GM19438 (cell line): ENCODE data around the gene GATB.

ENCODE experiments used
- ATAC-seq: cut with Tn5 transposase; IDR thresholded peaks from one replicate; pipeline ENCODE4 v1.9.1; 2021; ENCODE audit warnings: low read depth; ENCODE audit not compliant: unreplicated experiment

Gene GATB

DNA sequence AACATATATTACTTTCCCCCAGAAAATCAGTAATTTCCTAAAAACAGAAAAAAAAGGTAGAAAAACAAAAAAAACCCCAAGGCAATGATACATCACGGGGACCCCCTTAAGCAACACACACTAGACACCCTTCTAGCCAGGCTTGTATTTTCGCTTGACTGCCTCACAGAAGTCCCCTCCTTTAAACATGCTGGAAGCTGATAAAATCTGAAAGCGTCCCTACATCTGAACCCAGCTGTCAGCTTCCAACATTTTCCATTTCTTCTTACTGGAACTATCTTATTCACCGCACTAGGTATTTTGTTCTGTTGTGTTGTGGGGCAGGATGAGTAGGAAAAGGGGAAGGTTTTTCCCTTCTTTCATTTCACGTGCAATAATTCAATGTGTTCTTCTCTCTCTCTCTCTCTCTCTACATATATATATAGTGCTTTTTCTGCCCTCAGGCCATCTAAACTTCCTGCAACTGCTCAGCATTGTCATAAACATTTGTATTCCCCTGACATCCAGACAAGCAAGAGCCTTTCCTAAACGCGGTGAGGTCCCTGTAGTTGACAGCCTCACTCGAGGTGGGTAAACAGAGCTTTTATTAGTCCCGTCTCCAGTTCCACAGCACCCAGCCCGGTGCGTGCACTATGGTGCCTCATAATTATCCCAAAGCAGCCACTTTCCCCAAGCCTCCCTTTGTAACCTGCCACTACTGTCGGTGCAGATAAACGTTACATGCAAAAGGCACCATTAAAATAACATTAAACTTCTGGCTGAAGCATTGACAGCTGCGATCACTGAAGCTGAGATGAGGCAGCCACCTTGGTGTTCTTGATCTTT, 82.5 kb downstream of the GATB start:
- ATAC-seq, result no peak

DNA sequence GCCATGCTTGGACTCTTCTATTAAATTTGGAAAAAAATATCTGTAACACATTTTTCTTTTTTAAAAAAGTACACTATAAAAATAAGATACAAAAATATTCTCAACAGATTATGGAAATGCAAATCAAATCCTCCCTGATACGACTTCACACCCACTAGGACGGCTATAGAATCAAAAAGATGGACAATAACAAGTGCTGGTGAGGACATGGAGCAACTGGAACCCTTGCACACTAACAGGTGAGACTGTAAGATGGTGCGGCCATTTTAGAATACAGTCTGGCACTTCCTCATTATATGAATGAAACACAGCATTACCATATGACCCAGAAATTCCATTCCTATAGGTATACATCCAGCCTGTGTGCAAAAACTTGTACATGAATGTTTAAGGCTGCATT, 83.6 kb downstream of the GATB start:
- ATAC-seq, result no peak

DNA sequence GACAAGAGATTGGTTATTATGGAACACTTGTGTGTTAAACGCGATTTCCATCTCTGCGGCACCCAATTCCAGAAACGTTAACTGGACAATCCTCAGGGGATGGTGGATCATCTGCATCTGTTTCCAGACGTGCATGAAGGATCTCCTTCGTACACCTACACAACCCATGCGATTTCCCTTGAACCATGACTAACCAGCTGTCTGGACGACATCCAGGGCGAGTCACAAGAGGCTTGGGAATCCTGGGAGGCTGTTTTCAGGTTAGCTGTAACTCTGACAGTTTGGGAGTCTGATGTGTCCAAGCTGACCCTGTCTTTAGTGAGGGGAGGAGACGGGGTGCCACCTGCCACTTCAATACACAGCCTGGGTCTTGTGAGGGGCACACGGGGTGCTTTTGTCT, 84.5 kb downstream of the GATB start:
- no peak for ATAC-seq

DNA sequence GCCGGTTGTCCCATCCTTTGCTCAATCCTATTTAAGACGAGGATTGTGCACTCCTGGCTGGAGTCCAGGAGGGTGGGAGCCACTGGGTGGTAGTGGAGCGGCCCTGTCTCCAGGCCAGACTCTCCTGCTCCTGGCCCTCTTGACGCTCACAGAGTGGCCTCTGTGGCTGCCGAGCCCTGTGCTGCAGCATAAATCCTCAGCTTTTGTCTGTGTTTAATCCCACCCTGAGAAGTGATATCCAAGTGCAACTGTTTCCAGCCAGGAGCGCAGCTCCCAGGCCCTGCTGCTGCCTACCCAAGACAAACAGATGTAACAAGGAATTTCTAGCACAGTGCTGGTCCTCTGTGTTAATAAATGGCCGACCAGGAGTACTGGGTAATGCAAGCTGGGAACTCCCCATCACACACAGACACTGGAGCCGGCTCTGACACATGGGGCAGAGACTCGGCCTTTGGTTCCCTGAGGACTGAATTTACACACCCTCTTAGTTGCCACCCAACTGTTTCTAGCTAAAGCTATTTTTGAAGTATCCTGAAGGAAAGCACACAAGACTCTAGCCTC, 85.3 kb downstream of the GATB start:
- ATAC-seq, result no peak

DNA sequence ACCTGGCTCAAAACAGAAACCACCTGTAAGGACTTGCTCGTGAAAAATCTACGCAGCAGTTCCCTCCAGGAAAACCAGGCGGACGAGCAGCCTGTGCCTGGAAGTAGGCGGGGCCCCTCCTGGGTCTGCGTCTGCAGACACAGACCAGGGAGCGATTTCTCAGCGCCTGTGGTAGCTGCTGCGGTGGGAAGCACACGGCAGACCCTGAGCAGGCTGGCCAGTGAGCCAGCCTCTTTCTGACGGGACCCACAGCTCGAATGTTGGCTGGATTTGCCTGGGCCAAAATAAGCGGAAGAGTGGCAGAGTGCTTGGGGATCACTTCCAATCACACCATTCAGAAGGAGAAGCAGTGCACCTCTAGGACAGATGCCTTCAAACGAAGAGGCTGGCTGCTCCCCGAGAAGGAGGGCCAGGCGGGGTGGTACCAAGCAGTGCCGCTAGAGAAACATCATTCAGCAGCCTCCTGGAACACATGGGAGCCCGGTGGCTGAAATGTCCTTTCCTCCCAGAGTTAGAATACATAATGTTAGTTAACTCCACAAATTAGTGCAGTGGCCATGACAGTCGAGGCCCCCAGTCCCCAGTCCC, 85.9 kb downstream of the GATB start:
- no peak for ATAC-seq

DNA sequence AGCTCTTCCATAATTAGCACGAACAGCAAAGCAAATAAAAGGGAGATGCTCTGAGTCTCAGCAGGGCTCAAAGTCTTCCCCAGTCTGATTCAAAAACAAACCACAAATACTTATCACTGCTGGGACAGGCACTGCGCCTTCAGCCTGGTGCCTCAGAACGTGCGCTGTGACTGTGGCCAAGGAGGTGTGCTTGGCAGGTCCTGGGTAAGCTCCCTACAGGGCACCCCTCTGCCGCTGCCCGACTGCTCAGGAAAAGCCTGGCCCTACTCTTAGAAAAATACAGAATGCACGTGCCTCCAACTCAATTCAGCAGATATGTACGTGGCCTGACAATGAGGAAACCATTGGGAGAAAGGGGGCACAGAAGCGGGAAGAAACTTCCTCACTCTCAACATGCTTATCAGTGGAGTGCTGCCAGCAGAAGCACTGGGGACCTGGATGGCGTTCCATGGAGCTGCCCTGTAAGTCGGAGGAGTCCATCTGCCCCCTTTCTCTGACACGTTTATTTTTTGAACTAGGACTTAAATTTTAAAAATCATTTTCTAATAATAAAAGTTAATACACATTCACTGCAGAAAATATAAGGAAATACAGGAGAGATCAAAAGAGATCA, 86.8 kb downstream of the GATB start:
- ATAC-seq, result no peak

DNA sequence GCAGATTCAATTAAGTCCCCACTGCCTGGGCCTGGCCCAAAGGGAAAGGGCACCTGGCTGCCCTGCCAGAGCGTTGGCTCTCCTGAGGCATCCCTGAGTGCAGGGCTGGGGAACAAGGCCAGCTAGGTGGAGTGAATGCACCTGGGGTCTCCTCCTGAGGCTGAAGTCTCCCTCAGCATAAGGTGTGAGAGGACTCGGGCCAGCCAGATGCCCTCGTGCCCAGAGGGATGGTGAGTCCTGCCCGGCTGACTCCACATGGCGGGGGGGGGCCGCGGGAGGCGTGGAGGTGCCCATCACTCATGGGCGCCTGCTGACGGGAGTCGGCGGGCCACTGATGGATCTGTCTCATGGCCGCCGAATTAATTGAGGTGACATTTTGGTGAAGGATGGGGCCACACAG, 87.8 kb downstream of the GATB start:
- ATAC-seq, result no peak

DNA sequence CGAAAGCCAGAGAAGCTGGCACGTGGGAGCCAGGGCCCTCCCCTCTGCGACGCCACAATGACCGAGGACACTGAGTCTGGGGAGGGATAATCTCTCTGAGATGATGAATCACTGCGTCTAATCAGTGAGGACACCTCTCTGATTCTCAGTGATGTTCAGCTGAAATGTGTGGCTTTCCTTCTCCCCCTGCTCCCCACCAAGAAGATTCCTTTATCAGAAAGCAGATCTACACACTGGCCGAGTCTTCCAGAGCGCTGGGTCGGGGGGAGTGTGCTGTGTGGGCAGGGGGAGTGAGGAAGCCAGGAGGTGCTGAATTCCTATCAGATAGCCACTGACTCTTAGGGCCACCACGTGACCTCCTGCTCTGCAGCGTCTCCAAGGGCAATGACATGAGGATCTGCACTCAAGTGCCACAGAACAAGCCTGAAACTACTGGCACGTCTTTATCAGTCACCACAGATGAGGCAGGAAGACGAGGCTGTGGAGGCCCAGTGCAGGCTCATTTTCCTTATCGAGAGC, 89.2 kb downstream of the GATB start:
- ATAC-seq, result no peak

DNA sequence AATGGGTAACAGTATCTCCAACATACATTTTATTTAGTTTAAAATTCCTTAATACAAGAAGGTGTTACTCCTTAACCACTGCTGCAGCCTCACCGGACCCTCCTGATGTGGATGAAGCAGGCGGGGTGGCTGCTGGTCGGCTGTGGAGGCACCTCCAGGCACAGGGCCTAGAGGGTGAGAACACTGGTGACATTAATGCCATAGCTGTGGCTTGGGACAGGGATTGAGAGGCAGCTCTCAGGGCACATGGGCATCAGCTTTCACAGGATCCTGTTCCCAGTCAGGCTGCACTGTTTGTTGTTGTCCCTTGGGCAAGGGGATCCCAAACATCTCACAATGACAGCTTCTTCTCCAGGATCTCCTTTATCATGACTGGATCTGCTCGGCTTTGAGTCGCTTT, 90.0 kb downstream of the GATB start:
- ATAC-seq, result no peak

DNA sequence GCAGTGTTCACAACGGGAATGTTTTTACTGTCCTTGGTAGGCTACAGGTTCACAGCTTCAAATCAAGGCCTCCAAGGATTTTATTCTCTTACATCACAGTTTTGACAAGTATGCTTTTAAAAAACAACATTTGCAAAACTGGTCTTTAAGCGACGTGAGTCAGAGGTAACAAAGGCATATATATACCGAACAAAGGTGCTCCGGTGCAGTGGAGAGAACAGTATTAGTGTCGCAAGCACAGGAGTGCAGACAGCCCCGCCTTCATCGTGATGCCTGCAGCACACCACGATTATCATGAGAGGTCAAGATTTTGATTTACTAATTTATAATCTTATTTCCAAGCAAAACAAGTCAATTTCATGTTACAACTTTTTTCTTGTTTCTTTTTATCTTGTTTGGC, 90.8 kb downstream of the GATB start:
- no peak for ATAC-seq

DNA sequence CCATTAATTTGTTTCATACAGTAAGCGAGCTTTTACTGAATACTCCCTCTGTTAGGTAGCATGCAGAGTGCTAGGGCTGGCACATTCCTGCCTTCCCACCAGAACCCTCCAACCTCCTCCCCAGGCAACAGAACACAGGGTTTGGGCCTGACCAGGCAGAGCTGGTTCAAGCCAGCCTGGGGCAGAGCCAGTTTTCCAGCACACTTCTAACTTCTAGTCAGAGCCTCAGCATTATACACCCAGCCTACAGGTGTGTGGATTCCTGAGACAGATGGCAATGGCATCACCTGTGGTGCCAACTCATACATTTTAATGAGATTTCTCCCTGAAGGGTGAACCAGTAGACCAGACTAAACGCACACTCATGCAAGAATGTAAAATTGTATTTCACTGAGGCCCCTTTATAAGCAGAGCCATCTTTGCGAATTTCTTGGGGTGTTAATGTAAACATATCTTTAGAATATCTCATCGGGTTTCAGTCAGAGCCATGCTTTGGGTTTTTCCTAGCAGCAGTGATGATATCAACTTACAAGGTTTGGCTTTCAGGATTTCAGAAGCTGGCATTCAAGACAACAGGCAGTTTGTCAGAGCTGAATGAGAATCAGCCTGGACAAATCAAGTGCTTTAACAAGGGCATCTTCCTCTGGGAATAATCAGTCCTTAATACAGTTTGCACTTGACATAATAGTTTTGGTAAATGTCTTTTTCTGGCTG, 92.0 kb downstream of the GATB start:
- ATAC-seq, result no peak

DNA sequence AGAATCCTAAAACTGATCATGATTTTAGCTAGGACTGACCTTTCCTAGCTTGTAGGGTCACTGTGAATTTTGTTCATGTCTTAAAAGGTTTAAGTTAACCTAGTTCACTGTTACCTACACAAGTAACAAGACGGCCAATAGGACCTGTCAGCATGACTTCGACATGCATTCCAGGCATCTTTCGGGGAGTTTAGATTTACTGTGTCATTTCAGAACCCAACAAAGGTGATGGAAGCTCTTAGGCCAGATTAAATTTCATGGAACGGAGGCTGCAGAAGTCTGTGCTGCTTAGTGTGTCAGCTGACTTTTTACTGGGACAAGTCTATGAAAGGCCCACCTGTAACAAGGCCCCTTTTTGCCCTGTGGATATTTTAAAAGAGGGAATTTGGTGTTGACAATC, 93.1 kb downstream of the GATB start:
- no peak for ATAC-seq

DNA sequence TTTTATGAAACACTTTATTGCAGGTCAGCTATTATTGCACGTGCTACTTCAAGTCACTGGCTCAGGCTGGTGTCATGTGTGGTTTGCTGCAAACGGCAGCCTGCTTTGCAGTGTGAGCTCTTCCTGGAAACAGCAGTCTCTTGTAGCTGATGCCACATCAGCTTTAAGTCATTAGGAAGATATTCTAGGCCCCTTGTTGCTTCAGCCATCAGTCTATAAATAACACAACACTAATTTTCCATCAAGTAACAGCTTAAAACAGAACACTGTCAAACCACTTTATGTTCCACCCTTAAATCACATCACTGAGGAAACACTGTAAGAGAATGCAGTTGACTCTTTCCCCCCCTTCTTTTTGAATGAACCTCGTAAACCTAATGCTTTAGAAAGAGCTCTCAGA, 93.8 kb downstream of the GATB start:
- no peak for ATAC-seq

DNA sequence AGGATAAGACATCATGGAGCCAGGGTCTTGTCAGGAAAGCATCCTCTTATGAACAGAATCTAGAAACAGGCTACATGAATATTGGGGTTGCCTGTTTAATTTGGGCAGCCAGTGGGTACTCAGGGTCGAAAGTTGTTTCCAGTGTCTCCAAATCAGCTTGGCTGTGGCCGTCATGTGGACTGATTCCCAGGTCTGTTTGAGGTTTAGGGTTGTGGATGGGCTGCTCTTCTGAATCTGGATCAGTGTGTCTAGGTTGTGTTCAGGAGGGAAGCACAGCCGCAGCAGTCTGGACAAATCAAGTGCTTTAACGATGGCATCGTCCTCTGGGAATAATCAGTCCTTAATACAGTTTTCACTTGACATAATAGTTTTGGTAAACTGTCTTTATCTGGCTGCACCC, 94.3 kb downstream of the GATB start:
- ATAC-seq, result no peak

DNA sequence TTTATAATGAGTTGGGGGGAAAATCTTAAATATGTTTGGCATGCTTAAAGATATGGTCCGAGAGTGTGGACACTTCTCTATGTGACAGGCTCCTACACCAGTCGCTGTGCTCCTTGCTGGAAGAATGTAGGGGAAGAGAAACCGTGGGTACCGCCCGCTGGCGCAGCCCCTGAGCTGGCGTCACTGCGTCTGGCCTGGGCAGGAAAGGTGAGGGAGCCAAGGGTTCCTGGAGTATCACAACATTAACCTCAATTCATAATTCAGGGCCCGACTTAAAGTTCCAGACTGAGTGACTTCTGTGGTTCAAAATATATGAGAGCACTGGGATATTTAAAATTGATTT, 95.1 kb downstream of the GATB start:
- no peak for ATAC-seq

DNA sequence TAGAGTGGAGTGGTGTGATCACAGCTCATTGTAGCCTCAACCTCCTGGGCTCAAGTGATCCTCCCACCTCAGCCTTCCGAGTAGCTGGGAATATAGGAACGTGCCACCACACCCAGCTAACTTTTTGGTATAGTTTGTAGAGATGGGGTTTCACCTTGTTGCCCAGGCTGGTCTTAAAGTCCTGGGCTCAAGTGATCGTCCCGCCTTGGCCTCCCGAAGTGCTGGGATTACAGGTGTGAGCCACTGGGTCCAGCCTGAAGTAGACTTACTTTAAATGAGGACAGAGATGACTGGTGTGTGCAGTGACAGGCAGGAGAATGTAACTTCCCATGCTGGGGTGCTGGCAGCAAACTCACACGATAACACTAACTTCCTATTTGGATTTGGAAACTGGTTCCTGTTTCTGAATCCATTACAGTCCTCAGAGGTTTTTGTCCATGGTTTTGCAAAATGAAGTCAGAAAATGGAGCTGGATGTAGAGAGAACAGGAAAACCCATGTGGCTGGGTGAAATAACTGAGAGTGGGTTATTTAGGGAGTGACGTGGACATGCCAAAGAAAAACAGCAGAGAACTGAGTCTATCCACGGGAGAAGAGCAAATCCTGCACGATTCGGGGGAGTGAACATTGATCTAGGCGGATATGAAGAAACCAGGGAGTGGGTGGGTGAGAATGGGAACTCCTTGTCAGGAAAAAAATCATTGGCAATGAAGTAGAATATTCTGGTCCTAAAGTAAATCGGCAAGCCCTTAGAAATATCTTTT, 95.6 kb downstream of the GATB start:
- ATAC-seq, result no peak

DNA sequence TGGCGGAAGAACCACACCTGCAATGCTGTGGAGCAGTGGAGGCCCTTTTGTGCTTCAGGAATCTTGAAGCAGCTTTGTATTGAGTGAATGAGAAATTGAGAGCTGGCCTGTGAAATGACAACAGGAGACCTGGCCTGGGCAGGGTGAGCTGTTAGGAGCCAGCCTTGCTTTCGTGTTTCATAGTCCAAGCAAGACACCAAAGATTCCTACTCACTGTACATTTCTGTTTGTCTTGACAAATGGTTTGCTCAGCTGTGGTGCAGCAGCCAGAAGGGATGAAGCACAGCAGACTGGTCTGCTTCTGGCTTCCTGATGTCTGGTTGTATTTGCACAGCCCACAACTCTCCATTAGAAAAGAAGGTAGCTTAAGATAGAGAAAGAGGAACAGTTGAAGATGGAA, 96.5 kb downstream of the GATB start:
- no peak for ATAC-seq

DNA sequence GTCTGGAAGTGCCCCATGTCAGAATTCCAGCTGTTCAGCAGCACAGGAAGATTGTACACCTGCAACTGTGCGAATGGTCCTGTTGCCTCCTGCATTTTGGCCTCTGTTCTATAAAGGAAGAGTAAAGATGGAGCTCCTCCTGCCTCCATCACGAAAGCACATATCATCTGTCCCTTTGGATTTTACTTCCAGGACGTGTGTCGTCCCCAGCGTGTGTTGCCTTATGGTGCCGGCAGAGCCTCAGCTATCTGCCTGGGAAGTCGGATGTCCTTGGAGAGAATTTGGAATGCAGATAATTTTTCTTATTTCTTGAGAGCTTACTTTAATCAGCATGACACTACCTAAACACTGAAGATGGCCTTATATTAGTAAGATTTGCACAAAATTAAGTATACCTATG, 97.7 kb downstream of the GATB start:
- no peak for ATAC-seq

DNA sequence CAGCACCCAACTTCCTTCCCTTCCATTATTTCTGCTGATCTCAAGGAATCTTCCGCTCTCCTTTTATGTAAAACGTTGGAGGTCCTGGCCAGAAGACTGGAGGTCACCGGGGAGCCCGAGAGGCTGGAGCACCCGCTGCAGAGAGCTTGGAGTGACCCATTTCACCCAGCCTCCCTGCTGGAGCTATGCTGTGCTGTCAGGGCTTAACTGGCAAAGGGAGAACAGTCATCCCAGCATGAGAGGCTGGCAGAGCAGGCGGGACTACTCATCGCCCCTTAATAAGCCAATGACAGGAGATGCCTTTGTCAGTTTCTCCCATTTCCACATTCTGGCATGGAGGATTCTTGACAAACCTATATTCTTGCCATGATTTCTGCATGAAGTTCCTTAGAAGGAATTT, 98.9 kb downstream of the GATB start:
- no peak for ATAC-seq

DNA sequence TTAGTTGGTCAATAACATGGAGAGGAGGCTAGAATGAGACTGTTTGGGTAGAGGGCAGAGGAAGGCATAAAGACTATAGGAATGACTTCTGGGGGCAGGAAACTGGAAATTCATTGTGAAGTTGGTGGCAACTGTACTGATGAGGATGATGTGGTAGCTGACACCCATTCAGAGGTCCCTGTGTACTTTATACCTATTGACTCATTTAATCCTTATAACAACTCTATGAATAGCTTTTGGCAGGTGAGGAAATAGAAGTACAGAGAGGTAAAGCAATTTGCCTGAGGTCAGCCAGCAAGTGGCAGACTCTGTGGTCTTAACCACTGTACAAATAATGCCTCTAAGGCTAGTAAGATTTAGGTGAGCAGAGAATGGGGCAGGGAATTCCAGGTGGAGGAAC, 100.1 kb downstream of the GATB start:
- ATAC-seq, result no peak
